Midbrain (tissue), 1 donor: Measurements from ENCODE around the gene ZNF155.
"Not testable (repeated sequence)": the region's sequence is repeated elsewhere in the genome, so short reads cannot be mapped to it uniquely, and the experiment has no call there.

ENCODE experiments used
- DNase-seq: peaks from one replicate; lab custom pipeline; 2025; lab: John Stamatoyannopoulos, UW

ZNF155 gene

DNA sequence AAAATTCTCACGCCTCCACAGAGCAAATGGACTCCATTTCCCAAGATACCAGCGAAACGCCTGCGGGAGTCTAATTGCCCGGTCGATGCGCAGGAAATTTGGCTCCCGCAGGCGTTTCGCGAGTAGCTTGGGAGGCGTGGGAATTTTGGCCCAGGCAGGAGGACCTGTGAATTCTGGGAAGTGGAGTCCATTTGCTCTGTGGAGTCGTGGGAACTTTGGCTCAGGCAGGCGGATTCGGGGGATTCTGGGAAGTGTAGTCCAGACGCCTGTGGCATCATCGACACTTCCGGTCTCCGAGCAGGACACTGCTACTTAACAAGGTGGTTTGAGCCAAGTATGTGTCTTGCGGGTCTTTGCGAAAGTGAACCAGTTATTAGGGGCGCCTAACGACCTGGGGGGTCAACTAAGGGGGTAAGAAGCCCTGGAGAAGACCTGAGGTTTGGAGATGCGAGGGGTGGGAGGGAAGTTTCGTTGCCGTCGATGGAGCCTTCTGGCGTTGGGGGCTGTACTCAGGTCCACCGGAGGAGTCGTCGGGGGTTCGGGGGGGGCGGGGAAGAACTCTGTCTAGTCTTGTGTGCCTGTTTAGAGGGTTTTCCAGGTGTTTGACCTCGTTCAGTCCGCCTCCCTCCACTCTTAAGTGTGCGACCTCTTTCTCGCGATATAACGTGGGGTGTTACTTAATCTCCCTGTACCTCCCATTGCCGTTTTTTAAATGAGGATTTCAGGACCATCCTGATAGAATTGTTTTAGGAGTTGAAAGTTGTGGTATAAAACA is at the start of gene ZNF155:
Gene ZNF155 (plus strand): TSS at position 277 of the 775 bp plus-strand sequence. CDS start 4,356 bp downstream, outside the sequence.
- DNase-seq: peak; percentile 98

DNA sequence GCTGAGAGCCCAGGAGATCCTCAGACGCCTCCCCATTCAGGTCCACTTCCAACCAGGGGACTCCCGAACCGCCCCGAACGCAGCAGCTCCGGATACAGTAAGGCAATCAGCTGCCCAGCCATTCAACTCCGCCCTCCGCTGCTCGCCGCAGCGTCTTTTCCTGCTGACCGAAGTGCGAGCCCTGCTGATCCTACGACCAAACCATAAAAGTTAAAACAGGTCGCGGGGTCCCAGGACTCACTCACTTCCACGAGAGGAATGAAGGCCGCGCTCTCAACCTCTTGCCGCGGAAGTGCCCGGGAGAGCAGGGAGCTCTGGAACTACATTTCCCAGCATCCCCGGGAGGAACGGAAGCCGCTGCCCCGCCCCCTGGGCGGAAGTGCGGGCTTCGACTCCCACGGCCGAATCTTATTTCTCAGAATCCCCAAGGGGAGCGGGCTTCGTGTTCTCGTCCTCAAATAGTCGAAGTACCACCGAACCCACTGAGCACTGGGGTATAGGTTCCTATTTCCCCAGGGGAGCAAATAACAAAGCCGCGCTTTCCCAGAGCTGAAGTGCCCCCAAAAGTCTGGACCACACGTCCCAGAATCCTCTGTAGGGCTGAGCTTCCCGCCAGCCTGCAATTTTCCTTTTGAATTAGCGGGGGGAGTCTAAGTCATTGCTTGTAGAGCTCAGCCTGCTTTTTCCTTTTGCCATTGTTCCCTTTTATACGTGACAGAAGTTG is 48.8 kb upstream of the ZNF155 start, which contains the start of gene ZNF45:
Gene ZNF45 (minus strand): TSS at position 298 of the 724 bp plus-strand sequence. CDS start 13,097 bp downstream, outside the sequence.
- DNase-seq: peak; percentile 94

DNA sequence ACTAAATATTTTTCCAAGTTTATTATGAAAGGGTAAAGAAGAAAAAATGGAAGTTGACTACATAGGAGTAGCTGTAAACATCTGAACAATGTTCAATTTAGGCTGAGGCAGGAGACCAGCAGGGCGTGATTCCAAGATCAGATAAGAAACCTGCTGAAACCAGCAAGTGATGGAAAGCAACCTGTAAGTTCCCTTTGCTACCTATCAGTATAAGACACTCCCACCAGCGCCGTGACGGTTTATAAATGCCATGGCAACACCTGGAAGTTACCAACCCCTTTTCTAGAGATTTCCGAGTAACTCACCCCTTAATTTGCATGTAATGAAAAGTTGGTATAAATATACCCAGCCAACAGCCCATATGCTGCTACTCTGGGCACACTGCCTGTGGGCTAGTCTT is 47.8 kb upstream of the ZNF155 start:
- no peak for DNase-seq

- DNase-seq: no peak
Measured at GRCh38 chr19:43939557-43940260, 44.3 kb upstream of the ZNF155 start.

- DNase-seq: no peak
Measured at GRCh38 chr19:43940719-43941118, 43.3 kb upstream of the ZNF155 start.

DNA sequence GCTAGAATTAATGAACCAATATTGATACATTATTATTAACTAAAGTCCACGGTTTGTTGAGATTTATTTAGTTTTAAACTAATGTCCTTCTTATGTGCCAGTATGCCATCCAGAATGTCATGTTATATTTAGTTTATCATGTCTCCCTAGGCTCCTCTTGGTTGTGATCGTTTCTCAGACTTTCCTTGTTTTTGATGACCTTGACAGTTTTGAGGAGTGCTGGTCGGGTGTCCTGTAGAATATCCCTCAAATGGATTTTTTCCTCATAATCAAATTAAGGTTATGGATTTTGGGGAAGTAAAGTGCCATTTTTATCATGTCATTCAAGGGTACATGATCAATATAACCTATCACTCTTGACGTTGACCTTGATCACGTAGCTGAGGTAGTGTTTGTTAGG is 42.8 kb upstream of the ZNF155 start:
- no peak for DNase-seq

- not testable (repeated sequence) for DNase-seq
Measured at GRCh38 chr19:43947412-43947811, 36.6 kb upstream of the ZNF155 start.

- not testable (repeated sequence) for DNase-seq
Measured at GRCh38 chr19:43949803-43950202, 34.2 kb upstream of the ZNF155 start.

- DNase-seq: peak; percentile 95
Measured at GRCh38 chr19:43950834-43951645, 32.9 kb upstream of the ZNF155 start, which contains the start of gene ZNF221. Gene ZNF221, plus strand, starts transcription at chr19:43951228. Its CDS starts 11,499 bp downstream, at chr19:43962727.

- no peak for DNase-seq
Measured at GRCh38 chr19:43956827-43957226, 27.2 kb upstream of the ZNF155 start.

- no peak for DNase-seq
Measured at GRCh38 chr19:43957891-43958290, 26.1 kb upstream of the ZNF155 start.

- DNase-seq: no peak
Measured at GRCh38 chr19:43960411-43960810, 23.6 kb upstream of the ZNF155 start.

DNA sequence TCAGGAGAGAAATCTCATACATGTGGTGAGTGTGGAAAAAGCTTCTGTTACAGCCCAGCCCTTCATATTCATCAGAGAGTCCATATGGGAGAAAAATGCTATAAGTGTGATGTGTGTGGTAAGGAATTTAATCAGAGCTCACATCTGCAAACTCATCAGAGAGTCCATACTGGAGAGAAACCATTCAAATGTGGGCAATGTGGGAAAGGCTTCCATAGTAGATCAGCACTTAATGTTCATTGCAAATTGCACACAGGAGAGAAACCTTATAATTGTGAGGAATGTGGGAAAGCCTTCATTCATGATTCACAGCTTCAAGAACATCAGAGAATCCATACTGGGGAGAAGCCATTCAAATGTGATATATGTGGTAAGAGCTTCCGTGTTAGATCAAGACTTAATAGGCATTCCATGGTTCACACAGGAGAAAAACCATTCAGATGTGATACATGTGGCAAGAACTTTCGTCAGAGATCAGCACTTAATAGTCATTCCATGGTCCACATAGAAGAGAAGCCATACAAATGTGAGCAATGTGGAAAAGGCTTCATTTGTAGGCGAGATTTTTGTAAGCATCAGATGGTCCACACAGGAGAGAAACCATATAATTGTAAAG is 17.8 kb upstream of the ZNF155 start:
- DNase-seq: no peak

GRCh38 chr19:43976732-43977131 is 7.3 kb upstream of the ZNF155 start:
- DNase-seq: no peak

GRCh38 chr19:43983544-43983911 is 460 bp upstream of the ZNF155 start:
- DNase-seq: no peak

DNA sequence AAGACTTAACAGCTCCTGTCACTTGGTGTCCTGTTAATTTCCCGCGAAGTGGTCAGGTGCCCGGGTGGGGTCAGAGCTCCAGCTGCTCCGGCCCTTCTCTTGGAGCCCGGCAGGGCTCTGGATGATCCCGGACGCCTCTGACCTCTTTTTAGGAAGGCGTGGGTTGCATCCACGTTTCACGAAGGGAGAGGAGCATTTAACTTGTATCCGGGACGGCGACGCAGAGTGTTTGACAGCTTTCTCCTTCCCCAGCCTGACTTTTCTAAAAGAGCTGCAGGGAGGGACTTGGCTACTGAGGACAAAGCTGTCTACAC is 656 bp downstream of the ZNF155 start:
- DNase-seq: no peak

DNA sequence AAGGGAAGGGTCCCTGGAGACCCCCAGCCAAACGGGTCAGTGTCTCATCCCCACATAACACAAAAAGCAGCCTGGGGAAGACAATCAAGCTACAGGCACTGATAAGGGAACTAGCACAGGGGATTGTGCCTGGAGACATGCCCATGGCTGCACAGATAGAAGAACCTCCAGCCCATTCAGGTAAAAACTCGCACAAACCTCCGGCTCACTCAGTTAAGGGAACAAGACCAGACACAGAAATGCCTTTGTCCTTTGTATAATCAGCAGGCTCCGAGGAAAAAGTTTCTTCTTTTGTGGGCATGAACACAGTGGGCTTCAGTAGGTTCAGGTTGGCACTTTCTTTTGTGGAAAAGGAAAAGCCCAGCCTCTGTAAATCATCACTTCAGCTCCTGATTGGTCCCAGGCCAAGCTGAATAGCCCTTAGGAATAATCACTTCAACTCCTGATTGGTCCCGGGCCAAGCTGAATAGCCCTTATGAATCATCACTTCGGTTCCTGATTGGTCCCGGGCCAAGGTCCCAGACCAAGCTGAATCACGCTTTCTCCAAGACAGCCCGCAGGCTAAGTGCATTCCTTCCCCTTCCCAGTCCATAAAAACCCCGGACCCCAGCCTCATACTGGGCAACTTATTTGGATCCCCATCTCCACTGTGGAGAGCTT is 13.8 kb downstream of the ZNF155 start:
- DNase-seq: no peak

- no peak for DNase-seq
Measured at GRCh38 chr19:44002212-44002565, 18.2 kb downstream of the ZNF155 start.

GRCh38 chr19:44002566-44003460 is 18.8 kb downstream of the ZNF155 start, which contains the start of gene ZNF230:
Gene ZNF230, plus strand, starts transcription at chr19:44002957. Its CDS starts 4,122 bp downstream, at chr19:44007079.
- peak; percentile 97 for DNase-seq
